Endothelial cell of umbilical vein (primary cell): ENCODE measurements around the gene EPB42. TPM values are rescaled to one million over a fixed set of nuclear protein-coding genes. Genes with fewer than 3 reads are reported as not detected.

Source experiments
- BruUV-seq: library from RNA; stranded (reverse); fragments of 400-500 nt; replicated peaks from 2 replicates; lab custom pipeline; 2021; lab: Mats Ljungman, UMichigan
- CTCF ChIA-PET: fragments of 300-600, 350-600 bp; sonication (Branson Sonifier 250); formaldehyde crosslinking; loops from one replicate; lab custom pipeline; 2021; ENCODE audit warnings: antibody characterized with exemption, inconsistent platforms; lab: Charles Lee
- POLR2A ChIA-PET: fragments of 300-600, 350-600 bp; sonication (Branson Sonifier 250); formaldehyde crosslinking; loops from one replicate; lab custom pipeline; 2021; ENCODE audit warnings: antibody characterized with exemption, inconsistent platforms; lab: Charles Lee
- DNase-seq: peaks from one replicate; pipeline ENCODE4 v3.0.0-alpha.2; 2011; ENCODE audit warnings: low read depth, low spot score
- FAIRE-seq: peaks from 2 replicates; lab custom pipeline; 2011; peaks lifted over from hg19 to GRCh38; lab: Jason Lieb, UNC
- H2AFZ ChIP-seq: 2 replicates; pipeline ENCODE4 v1.6.0; 2012; ENCODE audit warnings: low read depth, low read length, control low read depth, inconsistent platforms
- H3K27ac ChIP-seq: 2 replicates; pipeline ENCODE4 v1.5.1; 2011; ENCODE audit warnings: low read depth, mild to moderate bottlenecking, control low read depth, low read length, moderate library complexity; ENCODE audit not compliant: insufficient read depth
- H3K27me3 ChIP-seq, 2 experiments: 2 replicates each; pipeline versions ENCODE4 v1.6.0 to v1.6.1; 2011; ENCODE audit warnings: low read length in 2 of 2, mixed read lengths in 1 of 2; ENCODE audit not compliant: control insufficient read depth in 2 of 2, insufficient read depth in 2 of 2
- H3K36me3 ChIP-seq, 2 experiments: 2 replicates in 1 of 2; 3 replicates in 1 of 2; pipeline ENCODE4 v1.5.1; 2011; ENCODE audit warnings: low read length in 2 of 2, mild to moderate bottlenecking in 1 of 2, moderate library complexity in 1 of 2; ENCODE audit not compliant: control insufficient read depth in 2 of 2, insufficient read depth in 2 of 2; ENCODE audit errors: extremely low read depth in 1 of 2
- H3K4me1 ChIP-seq: 3 replicates; pipeline ENCODE4 v1.5.1; 2011; ENCODE audit warnings: mild to moderate bottlenecking, low read length; ENCODE audit not compliant: control insufficient read depth, insufficient read depth; ENCODE audit errors: extremely low read depth
- H3K4me2 ChIP-seq: 2 replicates; pipeline ENCODE4 v1.6.1; 2011; ENCODE audit warnings: low read length, control low read depth, mixed read lengths; ENCODE audit not compliant: insufficient read depth
- H3K4me3 ChIP-seq, 3 experiments: fragments of 200-600 bp in 1 of 3; sonication (generic), shearing (Covaris generic) in 1 of 3; replicated peaks in 1 of 3; 2 replicates each; pipeline ENCODE4 v1.5.1; 2011 to 2016; ENCODE audit warnings: control low read depth in 3 of 3, low read length in 3 of 3, mild to moderate bottlenecking in 2 of 3, inconsistent platforms in 1 of 3, low read depth in 1 of 3, moderate library complexity in 1 of 3; ENCODE audit not compliant: insufficient read depth in 1 of 3
- H3K79me2 ChIP-seq: 2 replicates; pipeline ENCODE4 v1.6.0; 2012; ENCODE audit warnings: low read length, inconsistent platforms; ENCODE audit not compliant: control insufficient read depth, insufficient read depth
- H3K9ac ChIP-seq: replicated peaks from 2 replicates; pipeline ENCODE3; 2011; ENCODE audit warnings: low read length, control low read depth; ENCODE audit not compliant: insufficient read depth; ENCODE audit errors: extremely low read depth
- H3K9me1 ChIP-seq: replicated peaks from 3 replicates; pipeline ENCODE4 v1.6.0; 2011; ENCODE audit warnings: mild to moderate bottlenecking, low read length; ENCODE audit not compliant: control insufficient read depth, insufficient read depth; ENCODE audit errors: extremely low read depth
- H3K9me3 ChIP-seq: replicated peaks from 2 replicates; pipeline ENCODE4 v1.5.1; 2012; ENCODE audit warnings: low read length, inconsistent platforms; ENCODE audit not compliant: control insufficient read depth, insufficient read depth
- H4K20me1 ChIP-seq: replicated peaks from 2 replicates; pipeline ENCODE3; 2011; ENCODE audit warnings: mild to moderate bottlenecking, low read length; ENCODE audit not compliant: control insufficient read depth, insufficient read depth; ENCODE audit errors: extremely low read depth
- FOS ChIP-seq: IDR thresholded peaks from 2 replicates; pipeline ENCODE4 v1.6.1; 2011; ENCODE audit warnings: mild to moderate bottlenecking, low read length, moderate library complexity, borderline replicate concordance; ENCODE audit not compliant: insufficient read depth
- JUN ChIP-seq: IDR thresholded peaks from 2 replicates; pipeline ENCODE4 v1.6.1; 2011; ENCODE audit warnings: borderline replicate concordance, low read depth; ENCODE audit not compliant: insufficient read length, insufficient read depth
- MAX ChIP-seq: IDR thresholded peaks from 2 replicates; pipeline ENCODE4 v1.6.1; 2011; ENCODE audit not compliant: insufficient read depth, insufficient read length
- MYC ChIP-seq: IDR thresholded peaks from one replicate; pipeline ENCODE4 v1.6.1; 2011; ENCODE audit warnings: mild to moderate bottlenecking, low read depth, low read length
- POLR2A ChIP-seq: IDR thresholded peaks from 2 replicates; pipeline ENCODE4 v1.6.1; 2012; ENCODE audit warnings: low read depth, mild to moderate bottlenecking, control low read depth, low read length
- POLR2AphosphoS5 ChIP-seq: IDR thresholded peaks from 2 replicates; pipeline ENCODE4 v1.6.1; 2012; ENCODE audit warnings: low read depth, mild to moderate bottlenecking, control low read depth, low read length, moderate library complexity; ENCODE audit not compliant: insufficient read depth
- dilution Hi-C: fragments of 300-500 bp; cut with MboI; formaldehyde crosslinking; loops from one replicate; pipeline ENCODE4 v1.15.0; 2019; ENCODE audit warnings: low sequenced_read_pairs; ENCODE audit not compliant: extremely low pct_ligation_motif_present
- intact Hi-C: fragments of 100-400 bp; cut with micrococcal nuclease; formaldehyde crosslinking; loops from one replicate; pipeline ENCODE4 v1.10.0; 2022
- polyA plus RNA-seq, 4 experiments: library from polyadenylated mRNA; depleted of rRNA in 3 of 4; stranded (reverse) in 3 of 4; unstranded in 1 of 4; fragments of >200 nt; gene quantifications; 2 replicates each; pipeline versions ENCODE4 v1.2.1 to v1.2.3, GENCODE V29; 2011 to 2012; ENCODE audit warnings: missing spikeins in 1 of 4
- total RNA-seq: library from RNA; stranded (reverse); gene quantifications from 2 replicates; pipeline ENCODE4 v1.2.3, GENCODE V29; 2021
- TF ChIP-seq, protein P1 (sequence below), 2 donors: IDR thresholded peaks; 1 replicate in 1 of 2; 2 replicates in 1 of 2; pipeline ENCODE4 v1.5.1; 2011; ENCODE audit warnings: low read length in 2 of 2, mild to moderate bottlenecking in 2 of 2, moderate library complexity in 2 of 2, control low read depth in 1 of 2, inconsistent platforms in 1 of 2, low read depth in 1 of 2; ENCODE audit not compliant: insufficient read depth in 1 of 2; ENCODE audit errors: extremely low read depth in 1 of 2

EPB42 gene
- total and polyA plus RNA-seq, 2 donors (not counting 3 experiments of a cell fraction or from before 2014, with no cell fraction given): not detected

GRCh38 chr15:43151688-43152087, 69.1 kb downstream of the EPB42 start:
- POLR2A ChIA-PET: no interaction called here
- no peak overlapping the region for H3K9ac ChIP-seq
- dilution Hi-C loops: no loop called here
- no peak overlapping the region for H3K4me3 ChIP-seq
- FAIRE-seq (no peak), DNase-seq (no peak)
- H3K27ac ChIP-seq: no peak overlapping the region
- no TSS peak for BruUV-seq
- H3K79me2 ChIP-seq: no peaks in the 10 kb centered on the region
- H3K9me3 ChIP-seq: no peaks in the 10 kb centered on the region
- H3K4me2 ChIP-seq: no peak overlapping the region
- no peaks in the 10 kb centered on the region for H4K20me1 ChIP-seq
- H3K36me3 ChIP-seq: peaks cover 0 to 4% of the 10 kb centered on the region in 2 experiments
- TF ChIP-seq JUN: no peak
- TF ChIP-seq FOS: no peak
- TF ChIP-seq POLR2A: no peak
- no peak for TF ChIP-seq POLR2AphosphoS5
- no peak for TF ChIP-seq MAX
- TF ChIP-seq MYC: no peak
- TF ChIP-seq, protein P1, sequence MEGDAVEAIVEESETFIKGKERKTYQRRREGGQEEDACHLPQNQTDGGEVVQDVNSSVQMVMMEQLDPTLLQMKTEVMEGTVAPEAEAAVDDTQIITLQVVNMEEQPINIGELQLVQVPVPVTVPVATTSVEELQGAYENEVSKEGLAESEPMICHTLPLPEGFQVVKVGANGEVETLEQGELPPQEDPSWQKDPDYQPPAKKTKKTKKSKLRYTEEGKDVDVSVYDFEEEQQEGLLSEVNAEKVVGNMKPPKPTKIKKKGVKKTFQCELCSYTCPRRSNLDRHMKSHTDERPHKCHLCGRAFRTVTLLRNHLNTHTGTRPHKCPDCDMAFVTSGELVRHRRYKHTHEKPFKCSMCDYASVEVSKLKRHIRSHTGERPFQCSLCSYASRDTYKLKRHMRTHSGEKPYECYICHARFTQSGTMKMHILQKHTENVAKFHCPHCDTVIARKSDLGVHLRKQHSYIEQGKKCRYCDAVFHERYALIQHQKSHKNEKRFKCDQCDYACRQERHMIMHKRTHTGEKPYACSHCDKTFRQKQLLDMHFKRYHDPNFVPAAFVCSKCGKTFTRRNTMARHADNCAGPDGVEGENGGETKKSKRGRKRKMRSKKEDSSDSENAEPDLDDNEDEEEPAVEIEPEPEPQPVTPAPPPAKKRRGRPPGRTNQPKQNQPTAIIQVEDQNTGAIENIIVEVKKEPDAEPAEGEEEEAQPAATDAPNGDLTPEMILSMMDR (IDR thresholded peaks at IDR 0.05; ENCODE audit: extremely low read depth in 1 of 2, insufficient read depth in 1 of 2, low read depth in 1 of 2, low read length in 2 of 2): no peak
- intact Hi-C loops: loop anchor here (5.0 kb wide), 1 partner anchor 44 kb away; the partner anchor contains the start of gene UBR1
- peaks cover 10% of the 10 kb centered on the region for H3K4me1 ChIP-seq
- H3K27me3 ChIP-seq: no peaks in the 10 kb centered on the region
- H2AFZ ChIP-seq: no peak overlapping the region
- H3K9me1 ChIP-seq: no peaks in the 10 kb centered on the region
- CTCF ChIA-PET: interaction anchor here (1.2 to 1.6 kb wide), 2 partner anchors 8 to 53 kb away, joined by 3 to 5 read pairs; no protein-coding TSS in a partner anchor
